Measurements from ENCODE around the gene ZBP1. TPM values are rescaled to one million over a fixed set of nuclear protein-coding genes. Genes with fewer than 3 reads are reported as not detected.

Gene ZBP1
- total RNA-seq, 1 experiment from 2014 or later = not detected

DNA sequence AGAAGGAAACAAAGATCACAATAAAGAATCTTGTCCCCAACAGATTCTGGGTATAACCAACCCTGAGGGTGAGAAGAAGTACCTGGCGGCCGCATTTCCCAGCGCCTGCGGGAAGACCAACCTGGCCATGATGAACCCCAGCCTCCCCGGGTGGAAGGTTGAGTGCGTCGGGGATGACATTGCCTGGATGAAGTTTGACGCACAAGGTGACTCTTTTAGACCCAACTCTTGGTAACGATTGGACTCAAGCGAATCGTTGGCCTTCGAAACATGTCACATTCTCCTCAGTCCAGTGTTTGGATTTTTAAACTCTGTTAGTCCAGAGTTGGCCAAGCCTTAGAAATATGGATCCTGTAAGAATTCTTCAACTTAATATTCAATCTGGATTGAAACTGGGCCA is 56.7 kb downstream of the ZBP1 start:
- TF ChIP-seq, protein P1, sequence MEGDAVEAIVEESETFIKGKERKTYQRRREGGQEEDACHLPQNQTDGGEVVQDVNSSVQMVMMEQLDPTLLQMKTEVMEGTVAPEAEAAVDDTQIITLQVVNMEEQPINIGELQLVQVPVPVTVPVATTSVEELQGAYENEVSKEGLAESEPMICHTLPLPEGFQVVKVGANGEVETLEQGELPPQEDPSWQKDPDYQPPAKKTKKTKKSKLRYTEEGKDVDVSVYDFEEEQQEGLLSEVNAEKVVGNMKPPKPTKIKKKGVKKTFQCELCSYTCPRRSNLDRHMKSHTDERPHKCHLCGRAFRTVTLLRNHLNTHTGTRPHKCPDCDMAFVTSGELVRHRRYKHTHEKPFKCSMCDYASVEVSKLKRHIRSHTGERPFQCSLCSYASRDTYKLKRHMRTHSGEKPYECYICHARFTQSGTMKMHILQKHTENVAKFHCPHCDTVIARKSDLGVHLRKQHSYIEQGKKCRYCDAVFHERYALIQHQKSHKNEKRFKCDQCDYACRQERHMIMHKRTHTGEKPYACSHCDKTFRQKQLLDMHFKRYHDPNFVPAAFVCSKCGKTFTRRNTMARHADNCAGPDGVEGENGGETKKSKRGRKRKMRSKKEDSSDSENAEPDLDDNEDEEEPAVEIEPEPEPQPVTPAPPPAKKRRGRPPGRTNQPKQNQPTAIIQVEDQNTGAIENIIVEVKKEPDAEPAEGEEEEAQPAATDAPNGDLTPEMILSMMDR (IDR thresholded peaks at IDR 0.05; ENCODE audit: insufficient read depth in 1 of 2, low read depth in 1 of 2, low read length in 1 of 2, severe bottlenecking in 1 of 2, unreplicated experiment in 1 of 2) = no peak
- CTCF ChIA-PET = no interaction called here
- no TSS peak for BruUV-seq (replicated peaks)
- no peaks in the 10 kb centered on the region for H3K9me3 Mint-ChIP-seq (ENCODE audit: unreplicated experiment)
- no peak for DNase-seq
- POLR2A ChIA-PET = no interaction called here
- H3K4me3 Mint-ChIP-seq (ENCODE audit: unreplicated experiment) = no peak overlapping the region
- H3K9me3 ChIP-seq = peaks cover 4% of the 10 kb centered on the region; the same call in 1 of the 2 replicates
- H3K27ac Mint-ChIP-seq (ENCODE audit: unreplicated experiment) = no peak overlapping the region
- H3K27me3 Mint-ChIP-seq (ENCODE audit: insufficient read depth, unreplicated experiment) = peaks cover 24% of the 10 kb centered on the region
- peaks cover 22% of the 10 kb centered on the region; the same call in 1 of the 2 replicates for H3K4me1 ChIP-seq
- H3K36me3 ChIP-seq (ENCODE audit: control insufficient read depth, insufficient read depth, low read length) = no peaks in the 10 kb centered on the region
- H3K36me3 Mint-ChIP-seq (ENCODE audit: insufficient read depth, unreplicated experiment) = no peaks in the 10 kb centered on the region
- no peaks in the 10 kb centered on the region for H3K27me3 ChIP-seq (replicated peaks; ENCODE audit: control insufficient read depth, insufficient read depth, low read length)
- H3K4me1 Mint-ChIP-seq (ENCODE audit: low read depth, unreplicated experiment) = peaks cover 6% of the 10 kb centered on the region
- no peak overlapping the region for H3K4me3 ChIP-seq (ENCODE audit: low read depth, low read length)
- intact Hi-C loops (cut with micrococcal nuclease; ENCODE audit: unreplicated experiment) = no loop called here

DNA sequence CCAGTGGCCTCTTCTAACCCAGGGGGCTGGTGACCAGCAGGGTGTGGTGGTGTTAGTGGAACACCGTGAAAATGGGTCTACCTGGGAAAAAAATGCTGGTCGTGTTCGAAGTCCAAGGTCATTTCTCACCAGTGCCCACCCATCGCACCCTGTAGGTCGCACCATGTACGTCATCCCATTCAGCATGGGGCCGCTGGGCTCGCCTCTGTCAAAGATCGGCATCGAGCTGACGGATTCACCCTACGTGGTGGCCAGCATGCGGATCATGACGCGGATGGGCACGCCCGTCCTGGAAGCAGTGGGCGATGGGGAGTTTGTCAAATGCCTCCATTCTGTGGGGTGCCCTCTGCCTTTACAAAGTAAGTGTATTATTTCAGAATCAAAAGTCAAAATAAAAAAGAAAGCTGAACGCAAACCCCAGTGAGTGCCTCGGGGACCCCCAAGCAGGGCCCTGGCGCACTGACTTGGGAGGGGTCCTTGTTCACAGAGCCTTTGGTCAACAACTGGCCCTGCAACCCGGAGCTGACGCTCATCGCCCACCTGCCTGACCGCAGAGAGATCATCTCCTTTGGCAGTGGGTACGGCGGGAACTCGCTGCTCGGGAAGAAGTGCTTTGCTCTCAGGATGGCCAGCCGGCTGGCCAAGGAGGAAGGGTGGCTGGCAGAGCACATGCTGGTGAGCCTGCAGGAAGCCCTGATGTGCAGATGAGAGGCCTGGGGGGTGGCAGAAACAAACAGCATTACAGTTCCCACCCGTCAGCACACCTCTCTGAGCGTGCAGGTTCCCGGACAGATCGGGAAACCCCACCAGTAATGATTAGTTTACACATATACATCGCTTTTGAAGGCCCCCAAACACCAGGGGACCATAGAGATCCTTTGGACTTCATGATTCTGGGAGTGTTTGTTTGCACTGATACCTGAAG is 57.4 kb downstream of the ZBP1 start:
- no TSS peak for BruUV-seq (replicated peaks)
- H3K4me3 ChIP-seq (ENCODE audit: low read depth, low read length) = no peak overlapping the region
- peaks cover 25% of the 10 kb centered on the region for H3K27me3 Mint-ChIP-seq (ENCODE audit: insufficient read depth, unreplicated experiment)

More for the DNA sequence above, 57.4 kb downstream of the ZBP1 start:
- TF ChIP-seq, protein P1 (IDR thresholded peaks at IDR 0.05; ENCODE audit: insufficient read depth in 1 of 2, low read depth in 1 of 2, low read length in 1 of 2, severe bottlenecking in 1 of 2, unreplicated experiment in 1 of 2) = no peak
- Mint-ChIP-seq H3K9me3 (ENCODE audit: unreplicated experiment) (no peaks in the 10 kb centered on the region), H3K27ac (ENCODE audit: unreplicated experiment) (no peak overlapping the region), H3K4me1 (ENCODE audit: low read depth, unreplicated experiment) (peaks cover 6% of the 10 kb centered on the region), H3K36me3 (ENCODE audit: insufficient read depth, unreplicated experiment) (no peaks in the 10 kb centered on the region), H3K4me3 (ENCODE audit: unreplicated experiment) (no peak overlapping the region)
- ChIA-PET CTCF (no interaction called here), POLR2A (no interaction called here)
- no peak for DNase-seq
- intact Hi-C loops (cut with micrococcal nuclease; ENCODE audit: unreplicated experiment) = no loop called here
- Histone ChIP-seq H3K9me3 (peaks cover 4% of the 10 kb centered on the region; the same call in 1 of the 2 replicates), H3K27me3 (replicated peaks; ENCODE audit: control insufficient read depth, insufficient read depth, low read length) (no peaks in the 10 kb centered on the region), H3K36me3 (ENCODE audit: control insufficient read depth, insufficient read depth, low read length) (no peaks in the 10 kb centered on the region), H3K4me1 (peaks cover 24% of the 10 kb centered on the region; the same call in 1 of the 2 replicates)
